ENCODE data around the gene KRT36.

Gene KRT36

GRCh38 chr17:41437254-41437653 is 52.5 kb downstream of the KRT36 start:
- Histone ChIP-seq H3K27ac (ENCODE audit: low read depth, low read length, severe bottlenecking) (no peak overlapping the region), H3K9me3 (ENCODE audit: control insufficient read depth, low read length) (no peaks in the 10 kb centered on the region), H3K4me1 (ENCODE audit: control insufficient read depth, insufficient read depth, low read length, poor library complexity, severe bottlenecking) (no peaks in the 10 kb centered on the region), H3K36me3 (ENCODE audit: control insufficient read depth, insufficient read depth, low read length) (no peaks in the 10 kb centered on the region), H3K4me3 (ENCODE audit: extremely low read depth, insufficient read depth, low read length, poor library complexity, severe bottlenecking) (no peak overlapping the region)
- WGBS, 2 experiments (ENCODE audit: insufficient coverage in 2 of 2) = 90 to 92% methylated on average over 5 to 6 of the region's 7 CpGs

Measured in mesodermal cell (in vitro differentiated cells).